Effector memory CD4-positive, alpha-beta T cell (primary cell): ENCODE results near the gene GPC5.
"Not testable (repeated sequence)": the region's sequence is repeated elsewhere in the genome, so short reads cannot be mapped to it uniquely, and the experiment has no call there.

ENCODE experiments used
- DNase-seq, 3 donors: peaks; one replicate each; pipeline ENCODE4 v3.0.0-alpha.2; 2020
- H3K27ac ChIP-seq: 2 replicates; pipeline ENCODE4 v1.7.0; 2013; ENCODE audit warnings: mild to moderate bottlenecking, low read length, moderate library complexity; ENCODE audit not compliant: insufficient read depth, poor library complexity, severe bottlenecking
- H3K27me3 ChIP-seq: replicated peaks from 2 replicates; pipeline ENCODE4 v1.7.0; 2013; ENCODE audit warnings: mild to moderate bottlenecking, low read length; ENCODE audit not compliant: insufficient read depth, control insufficient read depth, poor library complexity, severe bottlenecking
- H3K36me3 ChIP-seq: 2 replicates; pipeline ENCODE4 v1.7.0; 2013; ENCODE audit warnings: mild to moderate bottlenecking, low read length, moderate library complexity; ENCODE audit not compliant: control insufficient read depth, insufficient read depth
- H3K4me1 ChIP-seq: 2 replicates; pipeline ENCODE4 v1.7.0; 2013; ENCODE audit warnings: low read length, mild to moderate bottlenecking; ENCODE audit not compliant: control insufficient read depth, insufficient read depth, poor library complexity, severe bottlenecking
- H3K4me3 ChIP-seq: 2 replicates; pipeline ENCODE4 v1.7.0; 2013; ENCODE audit warnings: low read length, low read depth, mild to moderate bottlenecking; ENCODE audit not compliant: insufficient read depth, poor library complexity, severe bottlenecking
- H3K9me3 ChIP-seq: 2 replicates; pipeline ENCODE4 v1.7.0; 2013; ENCODE audit warnings: mild to moderate bottlenecking, low read length, moderate library complexity; ENCODE audit not compliant: control insufficient read depth

Gene GPC5

DNA sequence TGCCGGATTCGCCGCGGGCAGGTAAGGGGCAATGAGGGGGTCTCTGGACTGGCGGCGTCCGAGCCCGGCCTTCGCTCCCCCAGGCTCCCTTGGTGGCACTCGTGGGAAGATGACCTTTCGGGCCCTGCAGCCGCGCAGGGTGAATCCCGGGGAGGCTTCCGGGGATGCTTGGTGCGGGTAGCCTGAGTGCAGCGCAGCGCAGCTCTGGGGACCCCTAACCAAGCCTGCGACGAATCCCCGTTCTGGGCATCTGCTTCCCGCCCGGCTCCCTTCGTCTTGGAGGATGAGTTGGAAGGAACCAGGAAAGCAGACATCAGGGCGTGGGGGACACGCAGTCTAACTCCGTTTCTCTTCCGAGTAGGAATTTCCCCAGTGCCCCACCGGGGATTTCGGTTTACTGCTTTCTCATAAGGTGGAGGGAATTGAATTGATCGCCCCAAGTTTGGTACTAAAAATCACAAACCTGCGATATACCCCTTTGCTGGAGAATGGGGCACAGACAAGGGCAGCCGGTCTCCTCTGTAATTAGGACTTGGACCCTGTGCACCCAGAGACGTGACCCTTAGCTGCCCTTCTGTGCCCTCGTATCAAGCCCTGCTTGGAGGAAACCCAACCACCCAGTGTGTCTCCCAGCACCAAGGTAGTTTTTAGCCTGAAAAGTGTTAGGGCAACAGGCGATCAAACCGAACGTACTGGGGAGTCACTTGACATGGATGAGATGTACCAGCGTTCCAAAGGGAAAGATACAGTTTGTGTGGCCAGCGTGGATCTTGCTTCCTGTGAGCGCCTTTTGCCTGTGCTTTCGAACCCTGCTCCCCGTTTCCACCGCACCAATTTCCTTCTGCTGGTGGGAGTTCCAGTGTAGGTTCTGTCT, 1.0 kb downstream of the GPC5 start:
- no peaks in the 10 kb centered on the region for H3K9me3 ChIP-seq
- peaks cover 8% of the 10 kb centered on the region for H3K27me3 ChIP-seq
- peaks cover 15% of the 10 kb centered on the region for H3K4me1 ChIP-seq
- H3K36me3 ChIP-seq, result no peaks in the 10 kb centered on the region
- no peak for DNase-seq
- peak overlapping the region; percentile 60 for H3K4me3 ChIP-seq
- H3K27ac ChIP-seq, result no peak overlapping the region

DNA sequence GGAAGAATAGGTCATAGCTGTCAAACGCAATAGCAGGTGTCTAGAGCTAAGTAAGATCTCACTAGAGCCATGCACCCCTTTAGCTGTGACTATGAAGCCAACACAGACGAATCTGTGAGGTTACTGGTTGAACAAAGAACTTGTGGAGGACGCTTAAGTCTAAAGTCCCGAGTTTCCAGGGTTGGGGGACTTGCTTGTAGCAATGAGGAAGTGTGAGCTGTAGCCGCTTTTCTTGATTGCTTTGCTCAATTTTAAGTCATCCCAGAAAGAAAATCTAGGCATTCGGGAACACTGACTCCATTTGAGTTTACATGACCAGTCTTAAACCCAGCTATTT, 1.6 kb downstream of the GPC5 start:
- Histone ChIP-seq H3K27me3 (peaks cover 4% of the 10 kb centered on the region), H3K36me3 (no peaks in the 10 kb centered on the region), H3K4me3 (no peak overlapping the region), H3K9me3 (no peaks in the 10 kb centered on the region), H3K27ac (no peak overlapping the region), H3K4me1 (peaks cover 15% of the 10 kb centered on the region)
- no peak for DNase-seq

DNA sequence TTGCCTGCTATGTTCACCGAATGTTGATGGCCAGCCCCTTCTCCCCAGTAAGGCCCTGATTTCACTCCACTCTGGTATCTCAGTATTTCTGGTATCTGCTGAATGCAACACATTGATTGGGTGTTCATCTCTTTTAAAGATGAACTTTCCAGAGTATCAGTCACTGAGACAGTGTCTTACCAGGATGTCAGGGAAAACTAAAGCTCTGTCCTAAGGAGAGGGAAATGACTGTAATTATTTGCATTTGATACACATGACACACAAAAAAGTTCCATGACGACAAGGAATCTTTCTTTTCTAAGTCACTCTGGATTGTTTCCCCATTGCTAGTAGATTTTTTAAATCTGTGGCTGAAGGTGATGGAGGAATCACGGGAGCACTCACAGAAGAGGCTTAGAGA, 2.2 kb downstream of the GPC5 start:
- DNase-seq, result no peak
- no peaks in the 10 kb centered on the region for H3K9me3 ChIP-seq
- no peak overlapping the region for H3K27ac ChIP-seq
- peaks cover 15% of the 10 kb centered on the region for H3K4me1 ChIP-seq
- H3K36me3 ChIP-seq, result no peaks in the 10 kb centered on the region
- peaks cover 3% of the 10 kb centered on the region for H3K27me3 ChIP-seq
- no peak overlapping the region for H3K4me3 ChIP-seq

DNA sequence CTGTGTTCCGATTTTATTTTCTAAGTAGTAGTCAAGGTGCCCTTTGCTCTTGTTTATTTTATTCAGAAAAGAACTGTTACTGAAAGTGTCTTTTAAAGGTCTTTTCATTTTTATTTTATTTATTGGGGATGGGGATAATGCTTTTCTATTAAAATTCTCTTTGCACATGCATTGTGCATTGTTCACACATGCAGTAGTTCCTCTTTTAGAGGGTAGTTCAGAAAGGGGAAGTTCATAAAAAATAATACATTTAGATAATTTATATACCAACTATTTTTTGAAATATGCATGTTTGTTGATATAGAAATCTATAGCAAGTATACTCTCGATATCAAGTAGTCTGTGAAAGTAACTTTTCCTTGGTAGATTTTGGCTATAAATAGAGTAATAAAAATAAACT, 3.5 kb downstream of the GPC5 start:
- peaks cover 3% of the 10 kb centered on the region for H3K27me3 ChIP-seq
- no peak overlapping the region for H3K4me3 ChIP-seq
- no peak overlapping the region for H3K27ac ChIP-seq
- H3K9me3 ChIP-seq, result no peaks in the 10 kb centered on the region
- H3K4me1 ChIP-seq, result peaks cover 15% of the 10 kb centered on the region
- DNase-seq, result no peak
- no peaks in the 10 kb centered on the region for H3K36me3 ChIP-seq

DNA sequence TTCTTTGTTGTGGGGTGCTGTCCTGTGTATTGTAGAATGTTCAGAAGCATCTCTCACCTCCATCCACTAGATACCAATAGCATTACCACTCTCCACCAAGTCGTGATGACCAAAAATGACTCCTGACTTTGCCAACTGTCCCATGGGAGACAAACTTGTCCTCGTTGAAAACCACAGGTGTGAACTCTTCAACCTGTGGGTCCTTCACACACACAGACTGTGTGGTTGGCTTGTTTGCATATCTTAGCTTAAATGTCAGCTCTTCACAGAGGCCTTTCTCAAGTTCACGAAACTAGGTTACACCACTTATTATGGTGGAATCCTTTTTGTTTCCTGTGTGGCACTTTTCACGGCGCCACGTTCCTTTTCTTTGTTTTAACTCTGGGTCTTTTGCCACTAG, 6.8 kb downstream of the GPC5 start:
- no peaks in the 10 kb centered on the region for H3K9me3 ChIP-seq
- no peaks in the 10 kb centered on the region for H3K4me1 ChIP-seq
- DNase-seq, result no peak
- H3K4me3 ChIP-seq, result no peak overlapping the region
- H3K27ac ChIP-seq, result no peak overlapping the region
- no peaks in the 10 kb centered on the region for H3K36me3 ChIP-seq
- no peaks in the 10 kb centered on the region for H3K27me3 ChIP-seq

DNA sequence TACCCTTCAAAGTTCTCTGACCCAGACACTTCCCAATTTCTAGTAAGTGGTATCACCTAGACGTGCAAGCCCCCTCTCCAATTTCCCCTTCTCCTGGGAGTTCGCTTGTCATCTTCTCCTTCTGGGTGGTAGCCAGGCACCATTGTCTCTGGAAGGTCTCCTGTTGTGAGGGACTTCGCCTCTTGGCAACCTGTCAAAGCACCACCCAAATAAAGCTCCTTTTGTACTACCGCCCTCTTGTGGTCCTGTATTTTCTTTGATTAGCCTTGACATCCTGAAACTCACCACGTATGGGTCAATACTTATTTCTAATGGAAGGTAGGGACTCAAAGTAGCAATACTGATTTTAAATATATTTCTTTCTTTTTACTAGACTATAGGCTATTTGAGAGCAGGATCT, 8.2 kb downstream of the GPC5 start:
- DNase-seq, result no peak
- no peaks in the 10 kb centered on the region for H3K9me3 ChIP-seq

DNA sequence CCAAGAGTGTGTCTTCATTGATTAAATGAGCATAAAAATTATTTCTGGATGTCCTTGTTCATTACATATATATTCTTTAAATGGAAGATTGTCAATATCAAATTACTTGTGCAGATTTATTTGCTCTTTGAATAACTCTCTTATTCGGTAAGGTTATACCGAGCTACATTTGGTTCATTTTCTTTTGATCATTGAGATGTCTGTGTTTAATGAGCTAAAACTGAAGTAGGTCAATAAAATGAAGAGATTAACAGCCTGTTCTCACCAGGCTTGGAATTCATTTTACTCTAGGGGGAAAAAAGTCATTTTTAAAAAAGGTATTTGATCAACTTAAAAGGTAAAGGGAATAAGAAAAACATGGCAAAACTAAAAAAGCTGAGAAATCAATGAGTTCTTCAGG, 10.6 kb downstream of the GPC5 start:
- H3K9me3 ChIP-seq, result no peaks in the 10 kb centered on the region
- DNase-seq, result no peak
- no peaks in the 10 kb centered on the region for H3K27me3 ChIP-seq
- no peak overlapping the region for H3K27ac ChIP-seq
- no peaks in the 10 kb centered on the region for H3K4me1 ChIP-seq
- no peak overlapping the region for H3K4me3 ChIP-seq
- H3K36me3 ChIP-seq, result no peaks in the 10 kb centered on the region

More for the DNA sequence above, 8.2 kb downstream of the GPC5 start:
- H3K4me3 ChIP-seq, result no peak overlapping the region
- no peaks in the 10 kb centered on the region for H3K27me3 ChIP-seq
- H3K27ac ChIP-seq, result no peak overlapping the region
- no peaks in the 10 kb centered on the region for H3K4me1 ChIP-seq
- no peaks in the 10 kb centered on the region for H3K36me3 ChIP-seq

DNA sequence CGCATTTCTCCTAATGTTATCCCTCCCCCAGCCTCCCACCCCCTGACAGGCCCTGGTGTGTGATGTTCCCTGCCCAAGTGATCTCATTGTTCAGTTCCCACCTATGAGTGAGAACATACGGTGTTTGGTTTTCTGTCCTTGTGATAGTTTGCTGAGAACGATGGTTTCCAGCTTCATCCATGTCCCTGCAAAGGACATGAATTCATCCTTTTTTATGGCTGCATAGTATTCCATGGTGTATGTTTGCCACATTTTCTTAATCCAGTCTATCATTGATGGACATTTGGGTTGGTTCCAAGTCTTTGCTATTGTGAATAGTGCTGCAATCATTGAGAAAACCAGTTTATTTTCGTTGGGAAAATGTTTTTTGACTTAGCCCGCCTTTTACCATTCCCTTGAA, 18.2 kb downstream of the GPC5 start:
- DNase-seq, H3K36me3 ChIP-seq, H3K27ac ChIP-seq, H3K4me3 ChIP-seq, H3K27me3 ChIP-seq, H3K4me1 ChIP-seq, H3K9me3 ChIP-seq: not testable (repeated sequence)

DNA sequence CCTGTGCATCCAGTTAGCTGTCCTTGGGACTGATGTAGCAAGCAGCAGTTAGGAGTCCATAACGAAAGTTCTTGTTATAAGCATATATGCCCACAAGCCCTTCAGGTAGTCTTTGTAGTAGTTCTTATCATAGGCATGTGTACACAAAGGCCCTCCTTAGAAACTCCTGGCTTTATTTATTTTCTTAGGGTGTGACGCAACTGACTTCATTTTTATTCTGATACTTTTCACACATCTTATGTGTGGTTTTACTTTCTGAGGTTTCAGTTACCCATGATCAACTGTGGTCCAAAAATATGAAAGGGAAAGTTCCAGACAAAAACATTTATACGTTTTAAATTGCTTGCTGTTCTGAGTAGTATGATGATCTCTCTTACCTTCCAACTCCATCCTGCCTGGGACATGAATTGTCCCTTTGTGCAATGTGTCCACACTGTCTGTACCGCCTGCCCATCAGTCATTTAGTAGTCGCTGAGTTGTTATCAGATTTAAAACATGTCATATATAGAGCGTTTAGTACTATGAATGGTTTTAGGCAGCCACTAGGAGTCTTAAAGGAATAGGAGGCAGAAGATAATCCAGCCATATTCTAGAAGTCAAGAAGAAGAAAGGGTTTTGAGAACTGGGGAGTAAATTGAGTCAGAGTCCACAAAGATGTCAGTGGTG, 19.4 kb downstream of the GPC5 start:
- no peak overlapping the region for H3K4me3 ChIP-seq
- H3K27me3 ChIP-seq, result no peaks in the 10 kb centered on the region
- H3K27ac ChIP-seq, result no peak overlapping the region
- no peak for DNase-seq
- H3K9me3 ChIP-seq, result no peaks in the 10 kb centered on the region
- H3K36me3 ChIP-seq, result no peaks in the 10 kb centered on the region
- H3K4me1 ChIP-seq, result no peaks in the 10 kb centered on the region

DNA sequence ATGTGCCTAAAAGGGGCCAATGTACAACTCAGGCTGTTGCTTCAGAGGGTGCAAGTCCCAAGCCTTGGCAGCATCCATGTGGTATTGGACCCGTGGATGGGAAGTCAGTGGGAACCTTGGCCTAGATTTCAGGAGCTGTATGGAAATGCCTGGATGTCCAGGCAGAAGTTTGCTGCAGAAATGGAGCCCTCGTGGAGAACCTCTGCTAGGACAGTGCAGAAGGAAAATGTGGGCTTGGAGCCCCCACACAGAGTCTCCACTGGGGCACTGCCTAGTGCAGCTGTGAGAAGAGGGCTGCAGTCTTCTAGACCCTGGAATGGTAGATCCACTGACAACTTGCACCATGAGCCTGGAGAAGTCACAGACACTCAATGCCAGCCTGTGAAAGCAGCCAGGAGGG, 28.5 kb downstream of the GPC5 start:
- Histone ChIP-seq H3K27ac (no peak overlapping the region), H3K36me3 (no peaks in the 10 kb centered on the region), H3K4me1 (no peaks in the 10 kb centered on the region), H3K9me3 (no peaks in the 10 kb centered on the region), H3K27me3 (no peaks in the 10 kb centered on the region), H3K4me3 (no peak overlapping the region)
- DNase-seq, result no peak
